ENCODE data around the gene KY. TPM values are rescaled to one million over a fixed set of nuclear protein-coding genes. Genes with fewer than 3 reads are reported as not detected.

Gene KY
- total and polyA plus RNA-seq, 9 of the 15 experiments (the other 6 are each of a cell fraction or from before 2014, with no cell fraction given) = not detected

GRCh38 chr3:134699141-134699711 is 48.4 kb upstream of the KY start:
- in situ Hi-C loops (cut with MboI) = no loop called here
- Histone ChIP-seq H3K27ac (ENCODE audit: extremely low read depth, low read depth, low read length) (no peak overlapping the region), H3K9ac (ENCODE audit: insufficient read depth in 1 of 2, low read depth in 2 of 2, low read length in 2 of 2) (no peak overlapping the region), H3K9me1 (ENCODE audit: control insufficient read depth, insufficient read depth, low read length) (no peaks in the 10 kb centered on the region), H3K79me2 (ENCODE audit: control insufficient read depth, insufficient read depth, low read length) (no peaks in the 10 kb centered on the region), H3K4me1 (replicated peaks in 1 of 2; ENCODE audit: control insufficient read depth in 2 of 2, insufficient read depth in 2 of 2, low read length in 2 of 2) (no peaks in the 10 kb centered on the region), H2AFZ (ENCODE audit: low read depth, low read length) (no peak overlapping the region), H3K4me3 (no peak overlapping the region), H3K27me3 (ENCODE audit: control insufficient read depth in 2 of 2, insufficient read depth in 2 of 2, low read length in 2 of 2) (no peaks in the 10 kb centered on the region), H3K4me2 (ENCODE audit: insufficient read depth, low read length) (no peak overlapping the region), H3K36me3 (ENCODE audit: control insufficient read depth, insufficient read depth, low read length) (no peaks in the 10 kb centered on the region), H4K20me1 (replicated peaks; ENCODE audit: control insufficient read depth, insufficient read depth, low read length) (no peaks in the 10 kb centered on the region), H3K9me3 (replicated peaks; ENCODE audit: control insufficient read depth, insufficient read depth, low read depth, low read length) (no peaks in the 10 kb centered on the region)
- DNase-seq (ENCODE audit: extremely low read depth in 1 of 4, low spot score in 3 of 4) = no peak
- TF ChIP-seq CREB3 (tag; conservative IDR thresholded peaks at IDR 0.05; ENCODE audit: low read depth) (no peak), SRSF3 (IDR thresholded peaks at IDR 0.05; ENCODE audit: insufficient read depth, low read length) (no peak), NFYB (IDR thresholded peaks at IDR 0.05; ENCODE audit: extremely low read depth, insufficient read length) (no peak)
- TF ChIP-seq, protein P1, sequence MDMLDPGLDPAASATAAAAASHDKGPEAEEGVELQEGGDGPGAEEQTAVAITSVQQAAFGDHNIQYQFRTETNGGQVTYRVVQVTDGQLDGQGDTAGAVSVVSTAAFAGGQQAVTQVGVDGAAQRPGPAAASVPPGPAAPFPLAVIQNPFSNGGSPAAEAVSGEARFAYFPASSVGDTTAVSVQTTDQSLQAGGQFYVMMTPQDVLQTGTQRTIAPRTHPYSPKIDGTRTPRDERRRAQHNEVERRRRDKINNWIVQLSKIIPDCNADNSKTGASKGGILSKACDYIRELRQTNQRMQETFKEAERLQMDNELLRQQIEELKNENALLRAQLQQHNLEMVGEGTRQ (CRISPR knock-in tag; IDR thresholded peaks at IDR 0.05) = no peak
- ChIA-PET CTCF (ENCODE audit: low intra/inter-chr PET ratio) (no interaction called here), POLR2A (no interaction called here)
- FAIRE-seq = no peak
- ATAC-seq = no peak
- 0% methylated on average over 5 of the region's 8 CpGs for WGBS (ENCODE audit: insufficient coverage, low coverage, missing lambda C conversion rate)
- BruUV-seq (replicated peaks) = no TSS peak
- intact Hi-C loops (cut with micrococcal nuclease) = no loop called here

Data from K562 (cell line).